NT2/D1 (cell line): ENCODE measurements around the gene ASAP2.

ENCODE experiments used
- SUZ12 ChIP-seq: IDR thresholded peaks from 2 replicates; pipeline ENCODE4 v1.6.1; 2011; ENCODE audit not compliant: insufficient read length, insufficient read depth; ENCODE audit errors: extremely low read depth
- ZNF274 ChIP-seq: IDR thresholded peaks from 2 replicates; pipeline ENCODE4 v1.6.1; 2011; ENCODE audit warnings: mild to moderate bottlenecking, low read depth, low read length

- TF ChIP-seq SUZ12 (no peak), ZNF274 (no peak)
Observed at GRCh38 chr2:9240745-9241144, 34.1 kb downstream of the ASAP2 start.
